ENCODE results near the gene BUD31.

The BUD31 gene

DNA sequence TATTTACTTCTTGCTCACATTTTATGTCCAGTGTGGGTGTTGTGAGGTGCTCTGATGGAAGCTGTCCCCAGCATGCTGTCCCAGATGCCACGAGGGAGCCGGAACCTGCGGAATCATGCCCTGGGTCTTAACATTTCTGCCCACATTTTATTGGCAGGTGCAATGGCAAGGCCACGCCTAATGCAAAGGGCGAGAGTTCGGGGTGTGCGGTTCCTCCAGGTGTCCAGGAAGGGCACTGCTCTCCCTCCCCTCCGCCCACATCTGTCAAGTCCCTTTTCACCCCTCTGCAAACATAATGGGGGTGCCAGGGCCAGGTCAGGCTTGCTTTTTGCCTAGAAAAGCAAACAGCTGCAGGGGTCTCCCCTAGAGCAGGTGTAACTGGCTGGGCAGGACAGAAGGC is 16.7 kb upstream of the BUD31 start:
- DNase-seq (ENCODE audit: extremely low spot score) = no peak
- ChIA-PET CTCF (interaction anchor here (1.6 kb wide), 1 partner anchor 12 kb away, joined by 4 read pairs; no protein-coding TSS in a partner anchor), POLR2A (interaction anchor here (0.6 to 1.6 kb wide), 3 partner anchors 11 to 145 kb away, joined by 4 to 5 read pairs (median 4); partner anchors contain the start of genes BUD31 and PDAP1)
- TF ChIP-seq, protein P1, sequence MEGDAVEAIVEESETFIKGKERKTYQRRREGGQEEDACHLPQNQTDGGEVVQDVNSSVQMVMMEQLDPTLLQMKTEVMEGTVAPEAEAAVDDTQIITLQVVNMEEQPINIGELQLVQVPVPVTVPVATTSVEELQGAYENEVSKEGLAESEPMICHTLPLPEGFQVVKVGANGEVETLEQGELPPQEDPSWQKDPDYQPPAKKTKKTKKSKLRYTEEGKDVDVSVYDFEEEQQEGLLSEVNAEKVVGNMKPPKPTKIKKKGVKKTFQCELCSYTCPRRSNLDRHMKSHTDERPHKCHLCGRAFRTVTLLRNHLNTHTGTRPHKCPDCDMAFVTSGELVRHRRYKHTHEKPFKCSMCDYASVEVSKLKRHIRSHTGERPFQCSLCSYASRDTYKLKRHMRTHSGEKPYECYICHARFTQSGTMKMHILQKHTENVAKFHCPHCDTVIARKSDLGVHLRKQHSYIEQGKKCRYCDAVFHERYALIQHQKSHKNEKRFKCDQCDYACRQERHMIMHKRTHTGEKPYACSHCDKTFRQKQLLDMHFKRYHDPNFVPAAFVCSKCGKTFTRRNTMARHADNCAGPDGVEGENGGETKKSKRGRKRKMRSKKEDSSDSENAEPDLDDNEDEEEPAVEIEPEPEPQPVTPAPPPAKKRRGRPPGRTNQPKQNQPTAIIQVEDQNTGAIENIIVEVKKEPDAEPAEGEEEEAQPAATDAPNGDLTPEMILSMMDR (IDR thresholded peaks at IDR 0.05; ENCODE audit: control extremely low read depth, extremely low read depth, low read depth, missing control alignments) = no peak

- ChIA-PET CTCF (interaction anchor here (1.0 to 1.8 kb wide), 5 partner anchors 9 to 16 kb away, joined by 3 to 5 read pairs (median 4); partner anchors contain the start of genes BUD31 and PDAP1), POLR2A (interaction anchor here (0.9 to 1.6 kb wide), 3 partner anchors 10 to 16 kb away, joined by 3 to 5 read pairs (median 4); partner anchors contain the start of genes BUD31 and PDAP1)
- TF ChIP-seq, protein P1 (IDR thresholded peaks at IDR 0.05; ENCODE audit: control extremely low read depth, extremely low read depth, low read depth, missing control alignments) = no peak
- peak; percentile 78 for DNase-seq (ENCODE audit: extremely low spot score)
Measured at GRCh38 chr7:99392659-99393354, 16.0 kb upstream of the BUD31 start.

DNA sequence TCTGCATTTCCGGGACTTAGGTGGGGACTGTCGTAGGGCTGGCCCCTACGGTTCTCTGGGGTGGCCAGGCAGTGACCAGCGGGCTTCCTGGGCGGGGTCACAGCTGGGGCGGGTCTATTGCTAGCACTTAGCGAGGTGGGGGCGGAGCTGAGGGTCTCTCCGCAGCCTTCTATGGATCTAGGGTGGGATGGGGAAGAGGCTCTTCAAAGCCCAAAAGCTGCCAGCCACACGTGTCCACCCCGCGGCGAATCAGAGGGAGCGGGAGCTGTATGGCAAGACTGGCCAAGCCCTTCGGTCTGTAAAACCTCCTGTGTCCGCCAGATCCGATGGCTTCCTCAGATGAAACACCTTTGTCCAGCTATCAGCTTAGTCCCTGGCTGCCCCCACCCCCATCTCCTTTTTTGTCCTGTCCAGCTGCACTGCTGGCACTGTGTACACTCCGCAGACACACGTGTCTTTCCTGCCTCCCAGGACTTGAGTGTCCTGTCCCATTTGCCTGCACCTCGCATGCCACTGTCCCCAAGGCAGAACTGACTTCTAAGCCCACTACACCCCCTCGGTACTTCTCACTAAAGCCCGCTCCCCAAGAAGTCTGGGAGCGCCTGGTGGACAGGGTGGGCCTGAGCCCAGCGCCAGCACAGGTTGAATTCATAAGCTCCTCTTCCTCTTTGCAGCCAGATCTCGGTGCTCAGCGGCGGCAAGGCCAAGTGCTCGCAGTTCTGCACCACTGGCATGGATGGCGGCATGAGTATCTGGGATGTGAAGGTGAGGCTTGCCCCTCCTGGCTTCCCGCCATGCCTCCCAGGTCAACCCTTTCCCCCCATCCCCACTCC is 15.2 kb upstream of the BUD31 start:
- TF ChIP-seq, protein P1 (IDR thresholded peaks at IDR 0.05; ENCODE audit: control extremely low read depth, extremely low read depth, low read depth, missing control alignments) = no peak
- ChIA-PET CTCF (interaction anchor here (1.0 to 1.8 kb wide), 4 partner anchors 8 to 16 kb away, joined by 3 to 5 read pairs (median 4); partner anchors contain the start of genes BUD31 and PDAP1), POLR2A (interaction anchor here (0.5 to 1.6 kb wide), 4 partner anchors 10 to 32 kb away, joined by 3 to 5 read pairs (median 4); partner anchors contain the start of genes BUD31 and PDAP1)
- DNase-seq (ENCODE audit: extremely low spot score) = no peak

GRCh38 chr7:99394188-99394502 is 14.6 kb upstream of the BUD31 start:
- TF ChIP-seq, protein P1 (IDR thresholded peaks at IDR 0.05; ENCODE audit: control extremely low read depth, extremely low read depth, low read depth, missing control alignments) = no peak
- DNase-seq (ENCODE audit: extremely low spot score) = no peak
- CTCF ChIA-PET = interaction anchor here (0.8 to 1.8 kb wide), 3 partner anchors 9 to 15 kb away, joined by 3 to 5 read pairs (median 3); no protein-coding TSS in a partner anchor
- POLR2A ChIA-PET = interaction anchor here (0.5 kb wide), 1 partner anchor 33 kb away, joined by 5 read pairs; no protein-coding TSS in a partner anchor

GRCh38 chr7:99395616-99396327 is 13.0 kb upstream of the BUD31 start:
- DNase-seq (ENCODE audit: extremely low spot score) = no peak
- TF ChIP-seq, protein P1 (IDR thresholded peaks at IDR 0.05; ENCODE audit: control extremely low read depth, extremely low read depth, low read depth, missing control alignments) = no peak
- ChIA-PET CTCF (no interaction called here), POLR2A (no interaction called here)
